AML-193 (cell line): ENCODE measurements around the gene CSTB.

Experiments
- DNase-seq, 2 experiments: peaks; one replicate each; lab custom pipeline; 2025; lab: John Stamatoyannopoulos, UW

The CSTB gene

GRCh38 chr21:43749651-43750262 is 26.4 kb downstream of the CSTB start:
- no peak for DNase-seq

GRCh38 chr21:43748622-43749021 is 27.5 kb downstream of the CSTB start:
- DNase-seq = no peak

GRCh38 chr21:43745772-43746517 is 30.2 kb downstream of the CSTB start:
- DNase-seq = no peak

DNA sequence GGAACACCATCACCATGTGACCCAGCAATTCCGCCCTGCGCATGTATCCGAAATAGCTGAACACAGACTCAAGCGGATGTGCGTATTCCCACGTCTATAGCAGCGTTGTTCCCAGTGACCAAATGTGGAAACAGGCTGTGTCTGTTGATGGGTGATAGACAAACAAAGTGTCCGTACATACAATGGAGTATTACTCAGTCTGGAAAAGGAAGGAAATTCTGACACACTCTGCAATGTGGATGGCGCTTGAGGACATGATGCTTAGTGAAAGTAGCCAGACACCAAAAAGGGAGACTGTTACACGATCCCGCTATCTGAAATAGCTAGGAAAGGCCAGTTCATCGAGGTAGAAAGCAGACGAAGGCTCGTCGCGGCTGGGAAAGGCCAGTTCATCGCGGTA is 31.4 kb downstream of the CSTB start:
- DNase-seq = no peak

DNA sequence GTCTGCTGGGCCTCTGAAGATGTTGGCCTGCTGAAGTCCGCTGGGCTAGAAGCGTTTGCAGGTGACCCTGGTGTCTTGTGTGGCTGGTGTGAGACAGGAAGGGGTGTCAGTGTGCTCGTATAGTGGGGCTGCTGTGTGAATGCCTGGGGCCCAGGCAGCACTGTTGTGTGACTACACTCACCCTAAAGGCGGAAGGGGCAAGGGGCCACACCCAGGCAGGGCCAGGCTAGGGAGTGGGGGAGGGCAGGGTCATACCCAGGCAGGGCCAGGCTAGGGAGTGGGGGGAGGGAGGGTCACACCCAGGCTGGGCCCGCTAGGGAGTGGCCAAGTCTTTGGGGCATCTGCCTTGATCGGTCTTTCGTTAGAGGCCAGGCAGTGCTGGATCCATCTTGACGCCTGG is 32.2 kb downstream of the CSTB start:
- DNase-seq = no peak

- DNase-seq = no peak
Measured at GRCh38 chr21:43741423-43742096, 34.5 kb downstream of the CSTB start.

- no peak for DNase-seq
Measured at GRCh38 chr21:43740497-43741156, 35.5 kb downstream of the CSTB start.

- DNase-seq = no peak
Measured at GRCh38 chr21:43739621-43740435, 36.3 kb downstream of the CSTB start.

DNA sequence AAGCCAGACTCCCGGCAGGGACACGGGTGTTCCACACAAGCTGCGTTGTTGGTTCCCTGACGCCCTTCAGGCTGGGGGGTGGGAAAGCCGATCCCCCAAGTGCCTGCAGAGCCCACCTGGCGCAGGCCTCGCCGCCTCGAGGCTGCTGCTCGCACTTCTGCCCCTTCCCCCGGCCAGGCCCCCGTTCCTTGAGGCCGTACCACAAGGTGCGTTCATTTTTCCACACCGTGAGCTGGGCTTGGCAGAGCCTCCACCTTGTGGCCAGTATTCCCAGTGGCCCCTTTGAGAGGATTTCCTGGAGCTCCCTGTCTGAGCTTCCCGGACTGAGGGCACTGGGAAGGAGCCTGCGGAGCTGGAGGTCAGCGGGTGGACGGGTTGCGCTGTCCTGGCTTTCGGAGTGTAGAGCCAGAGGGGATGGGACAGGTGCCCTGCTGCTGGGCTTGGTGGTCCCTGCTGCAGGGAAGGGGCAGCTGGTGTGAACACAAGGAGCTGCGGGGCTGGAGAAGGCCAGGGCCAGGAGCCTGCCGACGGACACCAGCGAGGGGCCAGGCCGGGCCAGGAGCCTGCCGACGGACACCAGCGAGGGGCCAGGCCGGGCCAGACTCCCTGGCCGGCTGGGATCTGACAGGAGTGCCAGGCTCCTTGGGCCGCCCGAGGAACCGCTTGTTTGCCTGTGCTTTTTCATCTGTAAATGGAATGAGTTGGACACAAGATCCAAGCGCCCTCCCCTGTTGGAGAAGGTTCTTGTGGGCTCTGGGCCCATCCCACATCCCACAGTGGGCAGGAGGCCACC is 38.8 kb downstream of the CSTB start:
- DNase-seq = no peak

- no peak for DNase-seq
Measured at GRCh38 chr21:43736224-43736883, 39.8 kb downstream of the CSTB start.

DNA sequence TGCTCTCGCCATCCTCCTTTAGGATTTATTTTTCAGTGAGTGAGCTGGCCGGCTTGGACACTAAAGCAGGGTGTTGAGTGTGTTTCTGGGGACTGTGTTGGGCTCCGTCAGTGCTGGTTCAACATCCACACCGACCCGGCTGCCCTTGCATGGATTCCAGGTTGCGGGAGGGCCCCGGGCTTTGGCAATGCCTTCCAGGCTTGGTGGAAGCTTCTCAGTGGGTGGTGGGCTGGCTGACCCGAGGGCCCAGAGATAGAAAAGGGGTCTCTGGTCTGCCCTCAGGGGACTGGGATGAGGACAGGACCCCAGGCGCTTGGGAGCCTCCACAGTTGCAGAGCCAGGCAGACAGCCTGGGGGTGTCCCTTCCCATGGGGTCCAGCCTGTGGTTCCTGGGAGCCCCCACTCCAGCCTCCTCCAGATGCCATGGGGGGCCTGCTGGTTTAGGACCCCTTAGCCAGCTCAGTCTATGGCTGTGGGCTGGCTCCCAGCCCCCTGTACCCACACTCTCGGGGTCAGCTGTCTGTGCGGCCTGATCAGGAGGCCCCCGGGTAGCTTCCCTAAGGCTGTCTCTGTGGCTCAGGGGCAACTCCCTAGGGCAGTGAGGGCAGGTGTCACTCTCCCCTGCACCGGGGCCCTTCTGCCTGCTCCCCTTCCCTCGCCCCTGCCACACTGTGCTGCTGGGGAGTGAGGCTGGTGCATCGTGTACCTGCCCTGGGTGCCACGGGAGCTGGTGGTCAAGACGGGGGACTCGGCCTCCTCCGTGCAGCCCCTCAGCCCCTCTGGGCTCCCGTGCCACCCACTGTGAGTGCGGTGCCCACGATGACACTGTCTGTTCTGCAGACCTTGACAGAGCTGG is 40.6 kb downstream of the CSTB start:
- no peak for DNase-seq

GRCh38 chr21:43734928-43735229 is 41.2 kb downstream of the CSTB start:
- no peak for DNase-seq

- DNase-seq = no peak
Measured at GRCh38 chr21:43734131-43734927, 41.8 kb downstream of the CSTB start.

GRCh38 chr21:43733529-43734071 is 42.5 kb downstream of the CSTB start:
- DNase-seq = no peak

- DNase-seq = no peak
Measured at GRCh38 chr21:43733060-43733459, 43.0 kb downstream of the CSTB start.

- DNase-seq = no peak
Measured at GRCh38 chr21:43731891-43732711, 44.0 kb downstream of the CSTB start.

- no peak for DNase-seq
Measured at GRCh38 chr21:43731476-43731875, 44.6 kb downstream of the CSTB start.
